Activated CD4-positive, alpha-beta T cell treated with anti-CD3 and anti-CD28 coated beads for 36 hours (primary cell): ENCODE data around the gene NRXN3. TPM values are rescaled to one million over a fixed set of nuclear protein-coding genes. Genes with fewer than 3 reads are reported as not detected.
"Not testable (repeated sequence)": the region's sequence is repeated elsewhere in the genome, so short reads cannot be mapped to it uniquely, and the experiment has no call there.

ENCODE experiments used
- ATAC-seq: fragments of 200-7000 bp; cut with Tn5 transposase; one replicate; pipeline ENCODE4 v1.10.0; 2021; ENCODE audit warnings: mild to moderate bottlenecking, moderate library complexity
- CTCF ChIA-PET: fragments of 350-600 bp; sonication (Branson Sonifier 250); formaldehyde crosslinking; loops from one replicate; lab custom pipeline; 2021; ENCODE audit warnings: antibody characterized with exemption; lab: Charles Lee
- POLR2A ChIA-PET: fragments of 350-600 bp; sonication (Branson Sonifier 250); formaldehyde crosslinking; loops from one replicate; lab custom pipeline; 2021; ENCODE audit warnings: antibody characterized with exemption, inconsistent platforms; lab: Charles Lee
- DNase-seq: peaks from one replicate; pipeline ENCODE4 v3.0.0-alpha.2; 2020
- H3K27ac Mint-ChIP-seq: one replicate; pipeline ENCODE4 v1.8.0; 2021; ENCODE audit warnings: mixed read lengths
- H3K27me3 Mint-ChIP-seq: one replicate; pipeline ENCODE4 v1.8.0; 2021; ENCODE audit warnings: mixed read lengths
- H3K36me3 Mint-ChIP-seq: one replicate; pipeline ENCODE4 v1.8.0; 2021; ENCODE audit warnings: low read depth, mixed read lengths
- H3K4me1 Mint-ChIP-seq: one replicate; pipeline ENCODE4 v1.8.0; 2021; ENCODE audit warnings: mixed read lengths
- H3K4me3 Mint-ChIP-seq: one replicate; pipeline ENCODE4 v1.8.0; 2021; ENCODE audit warnings: mild to moderate bottlenecking, moderate library complexity, mixed read lengths
- H3K9me3 Mint-ChIP-seq: one replicate; pipeline ENCODE4 v1.8.0; 2021; ENCODE audit warnings: low read depth, mixed read lengths
- intact Hi-C, 2 experiments: fragments of 100-400 bp; cut with DNase I in 1 of 2; cut with micrococcal nuclease in 1 of 2; formaldehyde crosslinking; loops; one replicate each; pipeline versions ENCODE4 v1.14.2 to v1.15.1; 2022 to 2024; cut with DNase I, micrococcal nuclease
- total RNA-seq, 2 experiments: library from RNA; stranded (reverse); gene quantifications; one replicate each; pipeline ENCODE4 v1.2.3, GENCODE V29; 2021

The NRXN3 gene
- total RNA-seq, 2 experiments from 2014 or later: not detected

DNA sequence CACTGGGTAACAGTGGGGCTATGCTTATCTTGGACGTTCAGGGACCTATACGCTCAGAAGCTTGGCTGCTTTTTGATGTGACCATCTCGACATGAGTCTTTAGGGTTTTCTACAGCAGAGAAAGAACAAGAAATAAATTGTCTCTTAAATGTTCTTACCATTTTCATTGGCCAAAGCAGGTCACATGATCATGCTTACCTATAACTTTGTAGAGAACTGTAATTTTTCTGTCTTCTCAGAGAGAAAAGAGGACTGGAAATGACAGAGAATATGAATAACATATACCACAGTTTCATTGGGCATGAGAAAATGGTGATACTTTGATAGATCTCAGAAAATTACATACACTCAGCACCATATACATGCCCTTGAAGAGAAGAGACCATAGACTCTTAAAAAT is 390.9 kb downstream of the NRXN3 start:
- Mint-ChIP-seq H3K4me1 (peaks cover 3% of the 10 kb centered on the region), H3K4me3 (no peak overlapping the region), H3K27ac (no peak overlapping the region), H3K27me3 (peaks cover 2% of the 10 kb centered on the region), H3K9me3 (no peaks in the 10 kb centered on the region), H3K36me3 (no peaks in the 10 kb centered on the region)
- POLR2A ChIA-PET: no interaction called here
- CTCF ChIA-PET: interaction anchor here (0.5 kb wide), 1 partner anchor 779 kb away, joined by 3 read pairs; no protein-coding TSS in a partner anchor
- intact Hi-C loops: loop anchor here (10.0 kb wide), 3 partner anchors 116 to 906 kb away; no protein-coding TSS in a partner anchor
- DNase-seq (no peak), ATAC-seq (no peak)

GRCh38 chr14:78566026-78566858 is 396.1 kb downstream of the NRXN3 start:
- POLR2A ChIA-PET: interaction anchor here (0.5 kb wide), 1 partner anchor 790 kb away, joined by 4 read pairs; no protein-coding TSS in a partner anchor
- Mint-ChIP-seq H3K9me3 (no peaks in the 10 kb centered on the region), H3K27ac (no peak overlapping the region), H3K4me3 (no peak overlapping the region), H3K27me3 (peaks cover 2% of the 10 kb centered on the region), H3K4me1 (peaks cover 6% of the 10 kb centered on the region), H3K36me3 (no peaks in the 10 kb centered on the region)
- ATAC-seq (peak; percentile 92), DNase-seq (peak; percentile 84)
- intact Hi-C loops: loop anchor here (1.0 to 10.0 kb wide), 7 partner anchors 118 to 911 kb away; no protein-coding TSS in a partner anchor
- CTCF ChIA-PET: interaction anchor here (0.6 to 4.2 kb wide), 29 partner anchors 8 to 720 kb away, joined by 3 to 37 read pairs (median 4); no protein-coding TSS in a partner anchor

DNA sequence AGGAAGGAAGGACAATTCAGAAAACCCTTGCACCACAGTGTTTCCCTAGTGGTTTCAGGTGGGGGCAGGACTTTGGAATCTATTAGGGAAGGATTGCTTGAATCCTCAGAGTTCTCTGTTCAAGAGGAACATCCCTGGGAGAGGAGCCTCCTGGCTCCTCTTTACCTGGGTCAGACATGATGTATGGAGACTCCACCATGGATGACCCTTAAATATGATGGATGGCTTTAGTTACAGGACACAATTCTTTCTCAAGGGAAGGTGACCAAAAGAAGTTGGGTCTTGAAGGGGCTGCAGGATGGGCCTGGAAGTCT is 396.6 kb downstream of the NRXN3 start:
- ChIA-PET CTCF (interaction anchor here (0.7 to 4.2 kb wide), 22 partner anchors 8 to 705 kb away, joined by 3 to 37 read pairs (median 4); no protein-coding TSS in a partner anchor), POLR2A (no interaction called here)
- no peak for ATAC-seq

DNA sequence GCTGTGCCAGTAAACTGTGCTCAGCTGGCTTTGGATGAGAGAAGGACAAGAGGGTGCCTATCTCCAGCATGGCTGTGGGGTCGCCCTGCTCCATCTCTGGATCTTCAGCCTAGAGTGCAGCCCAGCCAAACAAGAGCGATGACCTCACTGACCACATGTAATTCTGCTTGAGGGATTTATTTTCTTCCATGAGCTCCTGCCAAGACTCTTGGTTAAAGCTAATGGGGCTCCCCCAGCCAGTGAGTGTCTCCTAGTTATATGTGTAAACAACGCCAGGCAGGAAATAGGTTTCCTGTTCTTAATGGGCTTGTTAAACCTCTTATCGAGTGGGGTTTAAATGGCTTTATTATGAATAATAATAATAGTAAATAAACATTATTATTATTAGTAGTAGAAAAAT is 397.2 kb downstream of the NRXN3 start:
- DNase-seq (no peak), ATAC-seq (no peak)
- H3K27ac Mint-ChIP-seq: no peak overlapping the region
- ChIA-PET POLR2A (interaction anchor here (0.6 kb wide), 1 partner anchor 252 kb away, joined by 4 read pairs; no protein-coding TSS in a partner anchor), CTCF (interaction anchor here (0.9 to 4.2 kb wide), 14 partner anchors 8 to 545 kb away, joined by 3 to 37 read pairs (median 6); no protein-coding TSS in a partner anchor)
- H3K27me3 Mint-ChIP-seq: no peaks in the 10 kb centered on the region
- H3K4me3 Mint-ChIP-seq: no peak overlapping the region
- H3K9me3 Mint-ChIP-seq: no peaks in the 10 kb centered on the region
- intact Hi-C loops: loop anchor here (2.0 to 10.0 kb wide), 4 partner anchors 123 to 913 kb away; no protein-coding TSS in a partner anchor
- H3K4me1 Mint-ChIP-seq: peaks cover 6% of the 10 kb centered on the region
- H3K36me3 Mint-ChIP-seq: no peaks in the 10 kb centered on the region

More for the DNA sequence above, 396.6 kb downstream of the NRXN3 start:
- no peak overlapping the region for H3K27ac Mint-ChIP-seq
- no peak overlapping the region for H3K4me3 Mint-ChIP-seq
- no peaks in the 10 kb centered on the region for H3K27me3 Mint-ChIP-seq
- no peaks in the 10 kb centered on the region for H3K9me3 Mint-ChIP-seq
- no peak for DNase-seq
- intact Hi-C loops: loop anchor here (1.0 to 10.0 kb wide), 7 partner anchors 119 to 912 kb away; no protein-coding TSS in a partner anchor
- peaks cover 6% of the 10 kb centered on the region for H3K4me1 Mint-ChIP-seq
- H3K36me3 Mint-ChIP-seq: no peaks in the 10 kb centered on the region

- POLR2A ChIA-PET, H3K27me3 Mint-ChIP-seq, DNase-seq, intact Hi-C loops, ATAC-seq, H3K4me3 Mint-ChIP-seq, H3K27ac Mint-ChIP-seq, H3K36me3 Mint-ChIP-seq, H3K4me1 Mint-ChIP-seq, CTCF ChIA-PET: not testable (repeated sequence)
- peaks cover 14% of the 10 kb centered on the region for H3K9me3 Mint-ChIP-seq
Observed at GRCh38 chr14:78573736-78574135, 403.6 kb downstream of the NRXN3 start.

- Mint-ChIP-seq H3K4me3 (no peak overlapping the region), H3K27me3 (peaks cover 9% of the 10 kb centered on the region), H3K9me3 (peaks cover 14% of the 10 kb centered on the region), H3K4me1 (no peaks in the 10 kb centered on the region), H3K36me3 (peaks cover 6% of the 10 kb centered on the region), H3K27ac (no peak overlapping the region)
- intact Hi-C loops: no loop called here
- ChIA-PET POLR2A (no interaction called here), CTCF (interaction anchor here (1.3 kb wide), 1 partner anchor 22 kb away, joined by 4 read pairs; no protein-coding TSS in a partner anchor)
- ATAC-seq: no peak
- no peak for DNase-seq
Observed at GRCh38 chr14:78576437-78577166, 406.4 kb downstream of the NRXN3 start.

- Mint-ChIP-seq H3K27me3 (peaks cover 14% of the 10 kb centered on the region), H3K4me3 (no peak overlapping the region), H3K4me1 (no peaks in the 10 kb centered on the region), H3K9me3 (no peaks in the 10 kb centered on the region), H3K27ac (no peak overlapping the region), H3K36me3 (no peaks in the 10 kb centered on the region)
- CTCF ChIA-PET: interaction anchor here (1.3 to 2.2 kb wide), 2 partner anchors 13 to 18 kb away, joined by 6 to 7 read pairs; no protein-coding TSS in a partner anchor
- no peak for DNase-seq
- ATAC-seq: no peak
- POLR2A ChIA-PET: no interaction called here
- intact Hi-C loops: no loop called here
Observed at GRCh38 chr14:78581229-78581628, 411.1 kb downstream of the NRXN3 start.

- POLR2A ChIA-PET: no interaction called here
- CTCF ChIA-PET: no interaction called here
Observed at GRCh38 chr14:78586681-78587080, 416.5 kb downstream of the NRXN3 start.

GRCh38 chr14:78588906-78589305 is 418.7 kb downstream of the NRXN3 start:
- Mint-ChIP-seq H3K36me3 (no peaks in the 10 kb centered on the region), H3K4me1 (no peaks in the 10 kb centered on the region), H3K9me3 (no peaks in the 10 kb centered on the region), H3K4me3 (no peak overlapping the region), H3K27me3 (peaks cover 6% of the 10 kb centered on the region), H3K27ac (no peak overlapping the region)
- DNase-seq: no peak
- ATAC-seq: no peak
- intact Hi-C loops: no loop called here
- ChIA-PET CTCF (interaction anchor here (1.0 kb wide), 1 partner anchor 9 kb away, joined by 5 read pairs; no protein-coding TSS in a partner anchor), POLR2A (no interaction called here)

More at GRCh38 chr14:78586681-78587080, 416.5 kb downstream of the NRXN3 start:
- Mint-ChIP-seq H3K27ac (no peak overlapping the region), H3K36me3 (no peaks in the 10 kb centered on the region), H3K4me3 (no peak overlapping the region), H3K27me3 (peaks cover 7% of the 10 kb centered on the region), H3K9me3 (no peaks in the 10 kb centered on the region), H3K4me1 (no peaks in the 10 kb centered on the region)
- DNase-seq (no peak), ATAC-seq (no peak)
- intact Hi-C loops: no loop called here

GRCh38 chr14:78592616-78593219 is 422.5 kb downstream of the NRXN3 start:
- H3K27me3 Mint-ChIP-seq: peaks cover 2% of the 10 kb centered on the region
- CTCF ChIA-PET: no interaction called here
- H3K4me1 Mint-ChIP-seq: no peaks in the 10 kb centered on the region
- no peak overlapping the region for H3K4me3 Mint-ChIP-seq
- no peaks in the 10 kb centered on the region for H3K9me3 Mint-ChIP-seq
- intact Hi-C loops: loop anchor here in 1 of 2 experiments (10.0 kb wide), 1 partner anchor 148 kb away; no protein-coding TSS in a partner anchor
- POLR2A ChIA-PET: no interaction called here
- H3K27ac Mint-ChIP-seq: no peak overlapping the region
- no peaks in the 10 kb centered on the region for H3K36me3 Mint-ChIP-seq
- DNase-seq: no peak
- no peak for ATAC-seq

DNA sequence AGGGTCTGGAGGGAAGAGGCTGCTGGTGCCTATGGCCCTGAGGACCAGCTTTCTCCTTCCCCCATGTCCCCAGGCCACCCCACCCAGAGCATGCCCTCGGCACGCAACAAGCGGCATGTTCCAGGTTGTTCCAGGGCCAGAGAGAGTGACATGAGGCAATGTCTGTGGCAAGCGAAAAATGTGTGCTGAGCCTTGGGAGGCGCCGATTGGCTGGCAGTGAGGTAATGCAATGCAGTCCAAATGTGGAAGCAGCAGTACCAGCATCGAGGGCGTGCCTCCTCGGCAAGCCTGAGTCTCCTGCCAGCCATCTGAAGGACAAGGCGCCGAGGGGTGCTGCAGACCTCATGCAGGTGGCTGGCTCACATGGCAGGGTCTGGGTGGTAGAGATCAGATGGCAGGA is 423.8 kb downstream of the NRXN3 start:
- ATAC-seq: no peak
- Mint-ChIP-seq H3K27ac (no peak overlapping the region), H3K9me3 (no peaks in the 10 kb centered on the region), H3K36me3 (no peaks in the 10 kb centered on the region), H3K4me3 (no peak overlapping the region), H3K27me3 (peaks cover 9% of the 10 kb centered on the region), H3K4me1 (no peaks in the 10 kb centered on the region)
- CTCF ChIA-PET: no interaction called here
- DNase-seq: no peak
- POLR2A ChIA-PET: no interaction called here
- intact Hi-C loops: loop anchor here in 1 of 2 experiments (10.0 kb wide), 1 partner anchor 149 kb away; no protein-coding TSS in a partner anchor
